ENCODE measurements around the gene PCDHB9.
"Not testable (repeated sequence)": the region's sequence is repeated elsewhere in the genome, so short reads cannot be mapped to it uniquely, and the experiment has no call there.

PCDHB9 gene

GRCh38 chr5:141186897-141187512 lies at the start of gene PCDHB9:
TSS of gene PCDHB9 (plus strand) at chr5:141187161. CDS start at chr5:141187319, 158 bp downstream.
- no peak for DNase-seq (ENCODE audit: low read depth in 3 of 3)

- DNase-seq (ENCODE audit: low read depth in 3 of 3) = not testable (repeated sequence)
Measured at GRCh38 chr5:141137346-141137745, 49.6 kb upstream of the PCDHB9 start.

DNA sequence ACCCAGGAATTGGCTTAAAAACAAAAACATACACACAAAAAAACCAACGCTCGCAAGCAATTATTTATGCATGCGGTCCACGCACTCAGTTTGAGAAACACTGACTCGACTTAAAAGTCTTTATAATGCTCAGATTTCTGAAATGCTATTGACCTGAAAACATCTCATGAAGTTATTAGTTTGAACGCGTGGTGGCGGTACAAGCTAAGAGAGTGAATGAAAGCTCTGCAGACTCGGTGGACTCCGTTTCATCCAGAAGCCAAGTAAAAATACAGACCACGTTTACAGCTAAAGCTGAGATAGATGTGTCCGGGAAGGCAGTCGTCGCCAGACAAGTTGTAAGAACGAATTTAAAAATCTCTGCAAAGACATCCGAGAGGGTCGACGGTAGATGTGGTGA lies 37.1 kb upstream of the PCDHB9 start, which contains the start of gene PCDHB6:
PCDHB6 (plus strand) TSS at position 246 of the 400 bp plus-strand sequence. CDS start 201 bp downstream, outside the sequence.
- no peak for DNase-seq (ENCODE audit: low read depth in 3 of 3)

- no peak for DNase-seq (ENCODE audit: low read depth in 3 of 3)
Measured at GRCh38 chr5:141150224-141150992, 36.6 kb upstream of the PCDHB9 start.

GRCh38 chr5:141150993-141151325 lies 36.0 kb upstream of the PCDHB9 start:
- DNase-seq (ENCODE audit: low read depth in 3 of 3) = no peak

DNA sequence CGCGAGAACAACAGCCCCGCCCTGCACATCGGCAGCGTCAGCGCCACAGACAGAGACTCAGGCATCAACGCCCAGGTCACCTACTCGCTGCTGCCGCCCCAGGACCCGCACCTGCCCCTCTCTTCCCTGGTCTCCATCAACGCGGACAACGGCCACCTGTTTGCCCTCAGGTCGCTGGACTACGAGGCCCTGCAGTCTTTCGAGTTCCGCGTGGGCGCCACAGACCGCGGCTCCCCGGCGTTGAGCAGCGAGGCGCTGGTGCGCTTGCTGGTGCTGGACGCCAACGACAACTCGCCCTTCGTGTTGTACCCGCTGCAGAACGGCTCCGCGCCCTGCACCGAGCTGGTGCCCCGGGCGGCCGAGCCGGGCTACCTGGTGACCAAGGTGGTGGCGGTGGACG lies 35.3 kb upstream of the PCDHB9 start:
- DNase-seq (ENCODE audit: low read depth in 3 of 3) = not testable (repeated sequence)

DNA sequence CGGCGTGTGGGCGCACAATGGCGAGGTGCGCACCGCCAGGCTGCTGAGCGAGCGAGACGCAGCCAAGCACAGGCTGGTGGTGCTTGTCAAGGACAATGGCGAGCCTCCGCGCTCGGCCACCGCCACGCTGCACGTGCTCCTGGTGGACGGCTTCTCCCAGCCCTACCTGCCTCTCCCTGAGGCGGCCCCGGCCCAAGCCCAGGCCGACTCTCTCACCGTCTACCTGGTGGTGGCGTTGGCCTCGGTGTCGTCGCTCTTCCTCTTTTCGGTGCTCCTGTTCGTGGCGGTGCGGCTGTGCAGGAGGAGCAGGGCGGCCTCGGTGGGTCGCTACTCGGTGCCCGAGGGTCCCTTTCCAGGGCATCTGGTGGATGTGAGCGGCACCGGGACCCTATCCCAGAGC lies 34.9 kb upstream of the PCDHB9 start:
- not testable (repeated sequence) for DNase-seq (ENCODE audit: low read depth in 3 of 3)

DNA sequence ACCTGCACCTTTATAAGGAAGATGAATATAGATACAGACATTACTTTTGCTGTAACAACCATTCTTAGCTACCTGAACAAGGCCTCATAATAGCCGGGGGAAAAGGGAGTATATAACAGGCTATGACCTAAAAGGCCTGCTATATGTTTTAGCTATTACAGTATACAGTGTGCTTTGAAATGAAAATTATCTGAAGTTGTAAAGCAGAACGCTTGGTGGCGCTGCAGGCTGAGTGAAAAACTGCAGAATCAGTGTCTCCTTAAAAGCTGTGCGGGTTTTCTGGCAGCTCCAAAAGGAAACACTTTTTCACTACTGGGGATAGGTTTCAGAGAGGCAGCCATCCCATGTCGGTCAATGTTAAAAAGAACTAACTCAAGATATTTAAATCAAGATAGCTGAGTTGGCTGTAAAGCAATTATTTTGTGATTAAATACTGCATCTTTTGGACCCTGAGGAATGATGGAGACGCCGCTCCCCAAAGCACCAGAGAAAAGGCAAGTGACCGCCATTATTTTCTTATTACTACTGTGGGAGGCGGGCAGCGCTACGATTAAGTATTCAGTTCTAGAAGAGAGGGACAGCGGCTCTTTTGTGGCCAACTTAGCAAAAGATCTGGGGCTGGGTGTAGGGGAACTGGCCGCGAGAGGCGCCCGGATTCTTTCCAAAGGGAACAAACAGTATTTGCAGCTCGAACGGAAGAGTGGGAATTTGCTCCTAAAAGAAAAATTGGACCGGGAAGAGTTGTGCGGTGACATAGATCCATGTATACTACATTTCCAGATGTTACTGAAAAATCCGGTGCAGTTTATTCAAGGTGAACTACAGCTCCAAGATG lies 31.2 kb upstream of the PCDHB9 start:
- DNase-seq (ENCODE audit: low read depth in 3 of 3) = no peak

GRCh38 chr5:141157356-141157755 lies 29.6 kb upstream of the PCDHB9 start:
- DNase-seq (ENCODE audit: low read depth in 3 of 3) = not testable (repeated sequence)

DNA sequence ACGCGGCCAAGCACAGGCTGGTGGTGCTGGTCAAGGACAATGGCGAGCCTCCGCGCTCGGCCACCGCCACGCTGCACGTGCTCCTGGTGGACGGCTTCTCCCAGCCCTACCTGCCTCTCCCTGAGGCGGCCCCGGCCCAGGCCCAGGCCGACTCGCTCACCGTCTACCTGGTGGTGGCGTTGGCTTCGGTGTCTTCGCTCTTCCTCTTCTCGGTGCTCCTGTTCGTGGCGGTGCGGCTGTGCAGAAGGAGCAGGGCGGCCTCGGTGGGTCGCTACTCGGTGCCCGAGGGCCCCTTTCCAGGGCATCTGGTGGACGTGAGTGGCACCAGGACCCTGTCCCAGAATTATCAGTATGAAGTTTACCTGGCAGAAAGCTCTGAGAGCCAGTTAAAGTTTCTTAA lies 29.1 kb upstream of the PCDHB9 start:
- not testable (repeated sequence) for DNase-seq (ENCODE audit: low read depth in 3 of 3)

GRCh38 chr5:141172381-141173204 lies 14.4 kb upstream of the PCDHB9 start, which contains the start of gene PCDHB7:
TSS of gene PCDHB7 (plus strand) at chr5:141172644. CDS start at chr5:141172836, 192 bp downstream.
- DNase-seq (ENCODE audit: low read depth in 3 of 3) = no peak

DNA sequence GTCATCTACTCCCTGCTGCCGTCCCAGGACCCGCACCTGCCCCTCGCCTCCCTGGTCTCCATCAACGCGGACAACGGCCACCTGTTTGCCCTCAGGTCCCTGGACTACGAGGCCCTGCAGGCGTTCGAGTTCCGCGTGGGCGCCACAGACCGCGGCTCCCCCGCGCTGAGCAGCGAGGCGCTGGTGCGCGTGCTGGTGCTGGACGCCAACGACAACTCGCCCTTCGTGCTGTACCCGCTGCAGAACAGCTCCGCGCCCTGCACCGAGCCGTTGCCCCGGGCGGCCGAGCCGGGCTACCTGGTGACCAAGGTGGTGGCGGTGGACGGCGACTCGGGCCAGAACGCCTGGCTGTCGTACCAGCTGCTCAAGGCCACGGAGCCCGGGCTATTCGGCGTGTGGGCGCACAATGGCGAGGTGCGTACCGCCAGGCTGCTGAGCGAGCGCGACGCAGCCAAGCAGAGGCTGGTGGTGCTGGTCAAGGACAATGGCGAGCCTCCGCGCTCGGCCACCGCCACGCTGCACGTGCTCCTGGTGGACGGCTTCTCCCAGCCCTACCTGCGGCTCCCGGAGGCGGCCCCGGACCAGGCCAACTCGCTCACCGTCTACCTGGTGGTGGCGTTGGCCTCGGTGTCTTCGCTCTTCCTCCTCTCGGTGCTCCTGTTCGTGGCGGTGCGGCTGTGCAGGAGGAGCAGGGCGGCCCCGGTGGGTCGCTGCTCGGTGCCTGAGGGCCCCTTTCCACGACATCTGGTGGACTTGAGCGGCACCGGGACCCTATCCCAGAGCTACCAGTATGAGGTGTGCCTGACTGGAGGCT lies 12.5 kb upstream of the PCDHB9 start:
- not testable (repeated sequence) for DNase-seq (ENCODE audit: low read depth in 3 of 3)

GRCh38 chr5:141175933-141176332 lies 11.0 kb upstream of the PCDHB9 start:
- DNase-seq (ENCODE audit: low read depth in 3 of 3) = no peak

DNA sequence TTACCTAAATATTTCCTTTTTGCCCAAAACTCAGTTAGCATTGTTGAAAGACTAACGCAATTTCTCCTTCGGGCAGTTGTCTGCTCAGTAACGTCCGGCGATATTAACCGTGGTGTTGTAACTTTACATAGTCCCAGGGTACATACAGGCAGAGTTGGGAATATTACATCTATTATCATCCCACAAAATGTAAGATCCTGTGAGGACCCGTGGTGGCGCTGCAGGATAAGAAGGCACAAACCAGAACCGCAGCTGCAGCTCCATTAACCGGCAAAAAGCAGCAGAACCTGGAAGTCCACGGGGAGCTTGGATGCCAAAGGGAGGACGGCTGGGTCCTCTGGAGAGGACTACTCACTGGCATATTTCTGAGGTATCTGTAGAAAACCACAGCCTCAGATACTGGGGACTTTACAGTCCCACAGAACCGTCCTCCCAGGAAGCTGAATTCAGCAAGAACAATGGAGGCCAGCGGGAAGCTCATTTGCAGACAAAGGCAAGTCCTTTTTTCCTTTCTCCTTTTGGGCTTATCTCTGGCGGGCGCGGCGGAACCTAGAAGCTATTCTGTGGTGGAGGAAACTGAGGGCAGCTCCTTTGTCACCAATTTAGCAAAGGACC lies 9.3 kb upstream of the PCDHB9 start, which contains the start of gene PCDHB8:
PCDHB8 (plus strand) TSS at position 214 of the 615 bp plus-strand sequence; CDS start at position 459, 245 bp downstream.
- DNase-seq (ENCODE audit: low read depth in 3 of 3) = not testable (repeated sequence)

GRCh38 chr5:141179371-141179770 lies 7.6 kb upstream of the PCDHB9 start:
- not testable (repeated sequence) for DNase-seq (ENCODE audit: low read depth in 3 of 3)

DNA sequence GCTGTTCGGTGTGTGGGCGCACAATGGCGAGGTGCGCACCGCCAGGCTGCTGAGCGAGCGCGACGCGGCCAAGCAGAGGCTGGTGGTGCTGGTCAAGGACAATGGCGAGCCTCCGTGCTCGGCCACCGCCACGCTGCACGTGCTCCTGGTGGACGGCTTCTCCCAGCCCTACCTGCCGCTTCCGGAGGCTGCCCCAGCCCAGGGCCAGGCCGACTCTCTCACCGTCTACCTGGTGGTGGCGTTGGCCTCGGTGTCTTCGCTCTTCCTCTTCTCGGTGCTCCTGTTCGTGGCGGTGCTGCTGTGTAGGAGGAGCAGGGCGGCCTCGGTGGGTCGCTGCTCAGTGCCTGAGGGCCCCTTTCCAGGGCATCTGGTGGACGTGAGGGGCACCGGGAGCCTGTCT lies 7.1 kb upstream of the PCDHB9 start:
- not testable (repeated sequence) for DNase-seq (ENCODE audit: low read depth in 3 of 3)

- DNase-seq (ENCODE audit: low read depth in 3 of 3) = no peak
Measured at GRCh38 chr5:141180313-141180712, 6.6 kb upstream of the PCDHB9 start.

DNA sequence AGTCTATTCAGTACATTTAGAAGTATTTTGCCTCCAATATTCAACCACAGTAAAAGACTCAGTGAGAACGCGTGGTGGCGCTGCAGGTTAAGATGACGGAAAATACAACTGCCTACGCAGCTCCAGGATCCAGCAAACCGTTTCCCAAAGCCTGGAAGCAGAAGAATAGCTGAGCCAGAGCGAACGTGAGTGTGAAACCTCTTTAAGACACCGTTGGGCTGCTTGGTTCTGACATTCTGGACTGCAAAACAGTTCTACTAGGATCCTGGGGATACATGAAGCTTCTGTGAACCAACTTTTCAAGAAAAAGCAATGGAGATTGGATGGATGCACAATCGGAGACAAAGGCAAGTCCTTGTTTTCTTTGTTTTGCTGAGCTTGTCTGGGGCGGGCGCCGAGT lies 4.7 kb upstream of the PCDHB9 start, which contains the start of gene PCDHB16:
PCDHB16 (plus strand) TSS at position 140 of the 400 bp plus-strand sequence; CDS start at position 313, 173 bp downstream.
- no peak for DNase-seq (ENCODE audit: low read depth in 3 of 3)

GRCh38 chr5:141184117-141184855 lies 2.7 kb upstream of the PCDHB9 start:
- DNase-seq (ENCODE audit: low read depth in 3 of 3) = not testable (repeated sequence)

Measured in stimulated activated CD4-positive, alpha-beta T cell treated with anti-CD3 and anti-CD28 coated beads, TNF-alpha, amount 100 ng/mL, for 48 hours (primary cell).